SJCRH30 (cell line): Measurements from ENCODE around the gene PCBP4. TPM values are rescaled to one million over a fixed set of nuclear protein-coding genes. Genes with fewer than 3 reads are reported as not detected.

Experiments used
- DNase-seq, 2 experiments: peaks; one replicate each; pipeline ENCODE4 v3.0.0-alpha.2; 2015 to 2020
- H3K27ac ChIP-seq: fragments of 250-450 bp; sonication (Bioruptor Pico); 2 replicates; pipeline ENCODE4 v1.5.1; 2020; ENCODE audit warnings: mild to moderate bottlenecking, moderate library complexity
- H3K27me3 ChIP-seq: fragments of 250-450 bp; sonication (Bioruptor Pico); 2 replicates; pipeline ENCODE4 v1.5.1; 2020; ENCODE audit warnings: mild to moderate bottlenecking, moderate library complexity
- H3K36me3 ChIP-seq: fragments of 250-450 bp; sonication (Bioruptor Pico); 2 replicates; pipeline ENCODE4 v1.5.1; 2020; ENCODE audit warnings: mild to moderate bottlenecking, moderate library complexity
- H3K4me1 ChIP-seq: fragments of 250-450 bp; sonication (Bioruptor Pico); 2 replicates; pipeline ENCODE4 v1.5.1; 2020; ENCODE audit warnings: mild to moderate bottlenecking, moderate library complexity
- H3K4me3 ChIP-seq: fragments of 250-450 bp; sonication (Bioruptor Pico); 2 replicates; pipeline ENCODE4 v1.5.1; 2020; ENCODE audit warnings: mild to moderate bottlenecking, moderate library complexity
- H3K9me3 ChIP-seq: fragments of 250-450 bp; sonication (Bioruptor Pico); replicated peaks from 2 replicates; pipeline ENCODE4 v1.5.1; 2020; ENCODE audit warnings: mild to moderate bottlenecking, moderate library complexity
- total RNA-seq: library from RNA; depleted of rRNA; stranded (reverse); fragments of >200 nt; shearing (Covaris generic); gene quantifications from 2 replicates; pipeline ENCODE4 v1.2.3, GENCODE V29; 2014

PCBP4 gene
- total RNA-seq, 1 experiment from 2014 or later = 178 TPM

- no peak for DNase-seq
- no peaks in the 10 kb centered on the region for H3K9me3 ChIP-seq
- H3K27me3 ChIP-seq = no peaks in the 10 kb centered on the region
- H3K27ac ChIP-seq = no peak overlapping the region
- no peak overlapping the region for H3K4me3 ChIP-seq
- H3K36me3 ChIP-seq = peaks cover 53% of the 10 kb centered on the region
- peaks cover 30% of the 10 kb centered on the region for H3K4me1 ChIP-seq
Observed at GRCh38 chr3:51959651-51960050, 7.6 kb downstream of the PCBP4 start.

GRCh38 chr3:51958603-51959521, 8.4 kb downstream of the PCBP4 start:
- no peak overlapping the region for H3K4me3 ChIP-seq
- no peak overlapping the region for H3K27ac ChIP-seq
- H3K36me3 ChIP-seq = peaks cover 53% of the 10 kb centered on the region
- H3K27me3 ChIP-seq = no peaks in the 10 kb centered on the region
- peaks cover 27% of the 10 kb centered on the region for H3K4me1 ChIP-seq
- no peak for DNase-seq
- H3K9me3 ChIP-seq = no peaks in the 10 kb centered on the region

- H3K27me3 ChIP-seq = no peaks in the 10 kb centered on the region
- H3K4me3 ChIP-seq = no peak overlapping the region
- H3K36me3 ChIP-seq = peaks cover 53% of the 10 kb centered on the region
- peaks cover 21% of the 10 kb centered on the region for H3K4me1 ChIP-seq
- no peak for DNase-seq
- no peaks in the 10 kb centered on the region for H3K9me3 ChIP-seq
- H3K27ac ChIP-seq = no peak overlapping the region
Observed at GRCh38 chr3:51957520-51958205, 9.6 kb downstream of the PCBP4 start.

GRCh38 chr3:51955893-51956770, 11.1 kb downstream of the PCBP4 start:
- Histone ChIP-seq H3K27me3 (no peaks in the 10 kb centered on the region), H3K4me3 (no peak overlapping the region), H3K9me3 (no peaks in the 10 kb centered on the region), H3K4me1 (peaks cover 8% of the 10 kb centered on the region; the same call in 1 of the 2 replicates), H3K36me3 (peaks cover 48% of the 10 kb centered on the region), H3K27ac (no peak overlapping the region)
- no peak for DNase-seq

- Histone ChIP-seq H3K36me3 (peaks cover 41% of the 10 kb centered on the region), H3K4me3 (no peak within 1 kb of the TSS), H3K4me1 (peaks cover 8% of the 10 kb centered on the region; the same call in 1 of the 2 replicates), H3K27ac (no peak within 1 kb of the TSS), H3K27me3 (no peaks in the 10 kb centered on the region), H3K9me3 (no peaks in the 10 kb centered on the region)
- DNase-seq = no peak
Observed at GRCh38 chr3:51955175-51955892, 11.9 kb downstream of the PCBP4 start, which contains the start of gene GPR62. Gene GPR62 (plus strand): TSS chr3:51955381. CDS start chr3:51955653, 272 bp downstream.

GRCh38 chr3:51954713-51955112, 12.5 kb downstream of the PCBP4 start:
- Histone ChIP-seq H3K36me3 (peaks cover 35% of the 10 kb centered on the region), H3K27me3 (no peaks in the 10 kb centered on the region), H3K9me3 (no peaks in the 10 kb centered on the region), H3K4me1 (peaks cover 8% of the 10 kb centered on the region; the same call in 1 of the 2 replicates), H3K27ac (no peak overlapping the region), H3K4me3 (no peak overlapping the region)
- DNase-seq = no peak

- Histone ChIP-seq H3K27me3 (no peaks in the 10 kb centered on the region), H3K4me1 (peaks cover 8% of the 10 kb centered on the region; the same call in 1 of the 2 replicates), H3K9me3 (no peaks in the 10 kb centered on the region), H3K4me3 (no peak overlapping the region), H3K27ac (no peak overlapping the region), H3K36me3 (peaks cover 29% of the 10 kb centered on the region)
- no peak for DNase-seq
Observed at GRCh38 chr3:51954105-51954504, 13.1 kb downstream of the PCBP4 start.

- peaks cover 22% of the 10 kb centered on the region for H3K36me3 ChIP-seq
- H3K27me3 ChIP-seq = no peaks in the 10 kb centered on the region
- no peak overlapping the region for H3K4me3 ChIP-seq
- peaks cover 8% of the 10 kb centered on the region; the same call in 1 of the 2 replicates for H3K4me1 ChIP-seq
- no peak overlapping the region for H3K27ac ChIP-seq
- H3K9me3 ChIP-seq = no peaks in the 10 kb centered on the region
- DNase-seq = no peak
Observed at GRCh38 chr3:51953445-51953844, 13.8 kb downstream of the PCBP4 start.

GRCh38 chr3:51950899-51951298, 16.4 kb downstream of the PCBP4 start:
- no peaks in the 10 kb centered on the region for H3K27me3 ChIP-seq
- peaks cover 2% of the 10 kb centered on the region for H3K36me3 ChIP-seq
- no peak overlapping the region for H3K27ac ChIP-seq
- DNase-seq = no peak
- H3K4me1 ChIP-seq = peaks cover 8% of the 10 kb centered on the region; the same call in 1 of the 2 replicates
- H3K9me3 ChIP-seq = no peaks in the 10 kb centered on the region
- H3K4me3 ChIP-seq = no peak overlapping the region

GRCh38 chr3:51949121-51949520, 18.1 kb downstream of the PCBP4 start:
- Histone ChIP-seq H3K27me3 (no peaks in the 10 kb centered on the region), H3K27ac (no peak overlapping the region), H3K36me3 (no peaks in the 10 kb centered on the region), H3K4me1 (peaks cover 7% of the 10 kb centered on the region; the same call in 1 of the 2 replicates), H3K4me3 (no peak overlapping the region), H3K9me3 (no peaks in the 10 kb centered on the region)
- DNase-seq = no peak

- Histone ChIP-seq H3K27ac (no peak overlapping the region), H3K4me1 (0 out of 2 replicates have a peak, but pooled peaks cover under 1% of the 10 kb centered on the region), H3K36me3 (no peaks in the 10 kb centered on the region), H3K9me3 (no peaks in the 10 kb centered on the region), H3K27me3 (no peaks in the 10 kb centered on the region), H3K4me3 (no peak overlapping the region)
- DNase-seq = no peak
Observed at GRCh38 chr3:51948016-51948580, 19.2 kb downstream of the PCBP4 start.

GRCh38 chr3:51947215-51947900, 19.9 kb downstream of the PCBP4 start:
- no peaks in the 10 kb centered on the region for H3K27me3 ChIP-seq
- H3K27ac ChIP-seq = no peak overlapping the region
- H3K9me3 ChIP-seq = no peaks in the 10 kb centered on the region
- no peaks in the 10 kb centered on the region for H3K36me3 ChIP-seq
- 0 out of 2 replicates have a peak, but pooled peaks cover 4% of the 10 kb centered on the region for H3K4me1 ChIP-seq
- DNase-seq = no peak
- H3K4me3 ChIP-seq = no peak overlapping the region

- Histone ChIP-seq H3K4me1 (0 out of 2 replicates have a peak, but pooled peaks cover 4% of the 10 kb centered on the region), H3K27ac (no peak overlapping the region), H3K4me3 (no peak overlapping the region), H3K36me3 (no peaks in the 10 kb centered on the region), H3K9me3 (no peaks in the 10 kb centered on the region), H3K27me3 (no peaks in the 10 kb centered on the region)
- DNase-seq = no peak
Observed at GRCh38 chr3:51946796-51947195, 20.5 kb downstream of the PCBP4 start.
